Stomach (tissue), 9 donors: ENCODE results near the gene SERP1. TPM values are rescaled to one million over a fixed set of nuclear protein-coding genes. Genes with fewer than 3 reads are reported as not detected.

ENCODE experiments used
- DNase-seq, 2 donors: peaks; one replicate each; pipeline versions ENCODE4 v3.0.0 to v3.0.0-alpha.2; 2013 to 2019
- H3K27ac ChIP-seq, 5 donors: fragments of 200-600 bp in 4 of 5; sonication (generic) in 4 of 5; one replicate each; pipeline ENCODE4 v1.5.1; 2013 to 2019; ENCODE audit warnings: mild to moderate bottlenecking in 1 of 5, moderate library complexity in 1 of 5
- H3K27me3 ChIP-seq, 3 donors: fragments of 200-600 bp; sonication (generic); one replicate each; pipeline ENCODE4 v1.5.1; 2017 to 2019; ENCODE audit warnings: mixed run types in 1 of 3
- H3K36me3 ChIP-seq, 4 donors: fragments of 200-600 bp; sonication (generic); 1 replicate in 3 of 4; 2 replicates in 1 of 4; pipeline ENCODE4 v1.5.1; 2016 to 2019
- H3K4me1 ChIP-seq, 4 donors: fragments of 200-600 bp; sonication (generic); one replicate each; pipeline ENCODE4 v1.5.1; 2016 to 2019
- H3K4me3 ChIP-seq, 4 donors: fragments of 200-600 bp; sonication (generic) in 3 of 4; one replicate each; pipeline ENCODE4 v1.5.1; 2016 to 2019; ENCODE audit warnings: mild to moderate bottlenecking in 1 of 4
- H3K9me3 ChIP-seq, 4 donors: fragments of 200-600 bp; sonication (generic); one replicate each; pipeline ENCODE4 v1.5.1; 2016 to 2019
- CTCF ChIP-seq, 7 experiments: fragments of 450-650 bp in 4 of 7; fragments of 200-600 bp in 3 of 7; sonication (generic) in 3 of 7; IDR thresholded peaks; one replicate each; pipeline ENCODE4 v1.5.1; 2016 to 2019; ENCODE audit warnings: antibody characterized with exemption in 7 of 7, control low read depth in 2 of 7, mild to moderate bottlenecking in 1 of 7
- EP300 ChIP-seq: sonication (generic); formaldehyde crosslinking; IDR thresholded peaks from one replicate; pipeline ENCODE4 v1.6.1; 2017; ENCODE audit warnings: antibody characterized with exemption
- POLR2A ChIP-seq, 4 donors: fragments of 450-650 bp; IDR thresholded peaks; one replicate each; pipeline ENCODE4 v1.6.1; 2016; ENCODE audit warnings: antibody characterized with exemption in 4 of 4, control low read depth in 2 of 4, mild to moderate bottlenecking in 1 of 4, moderate library complexity in 1 of 4
- POLR2AphosphoS5 ChIP-seq, 3 donors: sonication (generic); formaldehyde crosslinking; IDR thresholded peaks; one replicate each; pipeline ENCODE4 v1.6.1; 2016; ENCODE audit warnings: antibody characterized with exemption in 3 of 3
- WGBS, 5 donors: extraction: QIAGEN DNeasy Blood & Tissue Kit in 3 of 5; methylation state at CpG; one replicate each; pipeline versions ENCODE4 v1.1.5 to v1.1.7; 2013 to 2018; 5-methylcytosine and 5-hydroxymethylcytosine counted together
- intact Hi-C: fragments of 100-400 bp; cut with DNase I; formaldehyde crosslinking; loops from one replicate; pipeline ENCODE4 v1.15.1; 2023; ENCODE audit warnings: low total_unique reads
- polyA plus RNA-seq, 3 donors: library from polyadenylated mRNA; stranded (reverse); fragments of 200-250 nt; gene quantifications; one replicate each; pipeline ENCODE4 v1.2.3, GENCODE V29; 2013
- total RNA-seq, 5 donors: library from RNA; depleted of rRNA; stranded (reverse); fragments of >200 nt; gene quantifications; one replicate each; pipeline versions ENCODE4 v1.1.0 to v1.2.3, GENCODE V29; 2014 to 2016
- donor health status: healthy with polysubstance abuse.
- donor health status: Bipolar disorder and iron deficiency.
- donor health status: healthy.

Gene SERP1
- total and polyA plus RNA-seq, 8 donors = 93.5 to 446 (median 159) TPM

- TF ChIP-seq POLR2AphosphoS5 (IDR thresholded peaks at IDR 0.05) (no peak), POLR2A (IDR thresholded peaks at IDR 0.05) (no peak), CTCF (IDR thresholded peaks at IDR 0.05) (no peak), EP300 (no peak)
- 86 to 97% (median 96%) methylated on average over 1 of the region's 1 CpG for WGBS, 5 donors
- Histone ChIP-seq H3K36me3 (peaks cover 7 to 100% (median 91%) of the 10 kb centered on the region in 4 donors), H3K4me1 (no peaks in the 10 kb centered on the region), H3K27me3 (no peaks in the 10 kb centered on the region), H3K4me3 (no peak overlapping the region), H3K9me3 (no peaks in the 10 kb centered on the region), H3K27ac (no peak overlapping the region)
- DNase-seq = no peak
- intact Hi-C loops = no loop called here
Observed at GRCh38 chr3:150567328-150567727, 21.0 kb upstream of the SERP1 start.

- DNase-seq = no peak
- peaks cover 7 to 76% (median 70%) of the 10 kb centered on the region in 4 donors for H3K36me3 ChIP-seq
- WGBS, 5 donors = 77 to 96% (median 82%) methylated on average over 2 of the region's 2 CpGs
Observed at GRCh38 chr3:150564243-150564642, 17.9 kb upstream of the SERP1 start.

GRCh38 chr3:150557725-150558124 is 11.4 kb upstream of the SERP1 start:
- intact Hi-C loops = no loop called here
- TF ChIP-seq POLR2AphosphoS5 (IDR thresholded peaks at IDR 0.05) = no peak
- no peak for TF ChIP-seq EP300
- no peak for TF ChIP-seq CTCF (IDR thresholded peaks at IDR 0.05)
- TF ChIP-seq POLR2A (IDR thresholded peaks at IDR 0.05) = no peak
- H3K4me1 ChIP-seq = peaks cover 0 to 43% (median 12%) of the 10 kb centered on the region in 4 donors
- DNase-seq = no peak
- WGBS, 5 donors = 50 to 76% (median 68%) methylated on average over 1 of the region's 1 CpG
- no peak overlapping the region for H3K4me3 ChIP-seq
- no peaks in the 10 kb centered on the region for H3K27me3 ChIP-seq
- peaks cover 14 to 66% (median 53%) of the 10 kb centered on the region in 4 donors for H3K36me3 ChIP-seq
- no peak overlapping the region for H3K27ac ChIP-seq
- H3K9me3 ChIP-seq = no peaks in the 10 kb centered on the region

More at GRCh38 chr3:150564243-150564642, 17.9 kb upstream of the SERP1 start:
- TF ChIP-seq POLR2AphosphoS5 (IDR thresholded peaks at IDR 0.05) = no peak
- TF ChIP-seq CTCF (IDR thresholded peaks at IDR 0.05) = no peak
- TF ChIP-seq POLR2A (IDR thresholded peaks at IDR 0.05) = no peak
- TF ChIP-seq EP300 = no peak
- H3K4me3 ChIP-seq = no peak overlapping the region
- H3K9me3 ChIP-seq = no peaks in the 10 kb centered on the region
- H3K27me3 ChIP-seq = no peaks in the 10 kb centered on the region
- intact Hi-C loops = no loop called here
- H3K4me1 ChIP-seq = peaks cover 0 to 11% (median 4%) of the 10 kb centered on the region in 4 donors
- H3K27ac ChIP-seq = no peak overlapping the region

GRCh38 chr3:150556792-150557191 is 10.5 kb upstream of the SERP1 start:
- 28 to 52% (median 43%) methylated on average over 2 of the region's 2 CpGs for WGBS, 5 donors
- Histone ChIP-seq H3K4me1 (peaks cover 0 to 43% (median 12%) of the 10 kb centered on the region in 4 donors), H3K27ac (no peak overlapping the region), H3K4me3 (no peak overlapping the region), H3K27me3 (no peaks in the 10 kb centered on the region), H3K36me3 (peaks cover 14 to 74% (median 55%) of the 10 kb centered on the region in 4 donors), H3K9me3 (no peaks in the 10 kb centered on the region)
- DNase-seq = no peak
- intact Hi-C loops = no loop called here
- TF ChIP-seq POLR2A (IDR thresholded peaks at IDR 0.05) (no peak), CTCF (IDR thresholded peaks at IDR 0.05) (no peak), POLR2AphosphoS5 (IDR thresholded peaks at IDR 0.05) (no peak), EP300 (no peak)
